ENCODE measurements around the gene ZBTB1.
"Not testable (repeated sequence)": the region's sequence is repeated elsewhere in the genome, so short reads cannot be mapped to it uniquely, and the experiment has no call there.

The ZBTB1 gene

DNA sequence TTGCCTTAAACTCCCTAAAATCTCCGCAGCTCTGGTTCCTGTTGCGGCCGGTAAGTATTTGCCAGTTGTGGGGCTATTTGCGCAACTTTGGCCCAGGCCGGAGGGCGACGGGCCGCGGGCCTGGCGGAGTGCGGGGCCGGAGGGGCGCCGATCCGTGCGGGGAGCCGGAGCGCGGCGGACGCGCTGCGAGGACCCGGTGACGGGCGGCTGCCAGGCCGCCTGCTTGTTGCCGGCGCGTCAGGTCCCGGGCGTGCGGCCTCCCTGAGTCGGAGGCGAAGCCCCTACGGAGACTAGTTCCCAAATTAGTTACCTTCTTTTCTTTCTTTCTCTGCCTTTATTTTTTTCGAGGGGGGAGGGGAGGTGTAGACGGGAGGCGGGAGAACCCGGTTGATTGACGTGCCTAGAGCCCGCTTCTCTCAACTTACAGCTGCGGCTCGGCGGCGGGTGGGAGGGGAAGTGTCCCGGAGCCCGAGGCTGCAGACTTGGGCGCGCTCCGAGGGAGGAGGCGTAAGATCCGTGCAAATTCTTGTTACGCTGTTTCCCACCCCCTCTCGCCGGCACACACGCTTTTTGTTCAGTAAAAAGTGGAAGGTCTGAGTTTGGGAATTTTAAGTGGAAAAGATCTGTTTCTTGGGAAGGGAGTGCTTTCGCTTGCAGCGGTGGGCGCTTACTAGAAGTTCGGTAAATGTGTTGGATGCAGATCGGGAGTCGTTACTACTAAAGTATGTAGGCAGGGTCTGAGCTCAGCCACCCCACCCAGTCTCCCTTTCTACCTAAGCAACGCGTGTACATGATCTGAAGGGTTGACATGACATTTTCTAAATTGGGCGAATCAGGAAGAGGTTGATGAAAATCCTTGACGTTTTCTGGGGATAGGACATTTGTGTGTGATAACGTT is 576 bp downstream of the ZBTB1 start:
- Mint-ChIP-seq H3K4me1 (ENCODE audit: low read depth) (peaks cover 74% of the 10 kb centered on the region), H3K27ac (peak overlapping the region; percentile 97), H3K9me3 (ENCODE audit: low read depth) (no peaks in the 10 kb centered on the region), H3K36me3 (peaks cover 4% of the 10 kb centered on the region), H3K4me3 (peak overlapping the region; percentile 95), H3K27me3 (no peaks in the 10 kb centered on the region)

- peak overlapping the region; percentile 97 for H3K27ac Mint-ChIP-seq
- peak overlapping the region; percentile 93 for H3K4me3 Mint-ChIP-seq
- H3K36me3 Mint-ChIP-seq: peaks cover 4% of the 10 kb centered on the region
- H3K27me3 Mint-ChIP-seq: no peaks in the 10 kb centered on the region
- H3K9me3 Mint-ChIP-seq (ENCODE audit: low read depth): no peaks in the 10 kb centered on the region
- peaks cover 74% of the 10 kb centered on the region for H3K4me1 Mint-ChIP-seq (ENCODE audit: low read depth)
These were observed 2.2 kb downstream of the ZBTB1 start for GRCh38 chr14:64506721-64507120.

GRCh38 chr14:64507376-64508156 is 3.0 kb downstream of the ZBTB1 start:
- H3K4me1 Mint-ChIP-seq (ENCODE audit: low read depth): peaks cover 72% of the 10 kb centered on the region
- H3K27ac Mint-ChIP-seq: peak overlapping the region; percentile 97
- peaks cover 3% of the 10 kb centered on the region for H3K36me3 Mint-ChIP-seq
- H3K9me3 Mint-ChIP-seq (ENCODE audit: low read depth): no peaks in the 10 kb centered on the region
- peak overlapping the region; percentile 93 for H3K4me3 Mint-ChIP-seq
- no peaks in the 10 kb centered on the region for H3K27me3 Mint-ChIP-seq

DNA sequence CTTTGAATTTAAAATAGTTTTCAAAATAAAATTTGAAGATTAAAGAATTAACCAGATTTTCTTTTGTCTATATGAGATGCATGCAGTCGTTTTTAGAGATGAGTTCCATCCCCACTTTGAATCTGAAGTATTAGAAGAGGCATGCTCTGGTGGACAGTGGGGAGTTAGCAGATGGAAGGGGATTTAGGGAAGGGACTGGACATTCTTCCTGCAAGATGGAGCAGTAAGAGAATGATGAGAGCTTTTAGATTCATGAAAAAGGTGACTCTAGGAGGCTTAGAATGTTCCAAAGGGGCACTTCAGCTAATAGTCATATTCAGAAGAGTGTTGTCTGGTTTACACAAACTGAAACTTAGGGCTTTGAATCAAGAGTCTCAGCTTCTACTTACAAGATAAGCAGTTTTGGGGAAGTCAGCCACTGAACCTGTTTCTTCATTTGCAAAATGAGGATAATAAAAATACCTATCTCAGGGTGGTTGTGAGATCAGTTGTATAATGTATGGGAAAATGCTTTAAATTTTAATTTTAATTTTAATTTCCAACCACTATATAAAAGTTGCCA is 3.7 kb downstream of the ZBTB1 start:
- no peaks in the 10 kb centered on the region for H3K36me3 Mint-ChIP-seq
- peaks cover 75% of the 10 kb centered on the region for H3K4me1 Mint-ChIP-seq (ENCODE audit: low read depth)
- H3K27ac Mint-ChIP-seq: peak overlapping the region; percentile 97
- no peaks in the 10 kb centered on the region for H3K9me3 Mint-ChIP-seq (ENCODE audit: low read depth)
- H3K27me3 Mint-ChIP-seq: no peaks in the 10 kb centered on the region
- peak overlapping the region; percentile 93 for H3K4me3 Mint-ChIP-seq

DNA sequence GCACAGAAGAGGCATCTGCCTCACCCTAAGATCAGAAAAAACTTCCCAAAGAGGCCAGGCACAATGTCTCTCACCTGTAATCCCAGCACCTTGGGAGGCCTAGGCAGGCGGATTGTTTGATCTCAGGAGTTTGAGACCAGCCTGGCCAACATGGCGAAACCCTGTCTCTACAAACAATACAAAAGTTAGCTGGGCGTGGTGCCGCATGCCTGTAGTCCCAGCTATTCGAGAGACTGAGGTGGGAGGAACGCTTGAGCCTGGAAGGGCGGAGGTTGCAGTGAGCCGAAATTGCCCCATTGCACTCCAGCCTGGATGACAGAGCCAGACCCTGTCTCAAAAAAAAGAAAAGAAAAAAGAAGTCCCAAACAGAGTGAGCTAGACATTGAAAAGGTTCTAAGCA is 4.5 kb downstream of the ZBTB1 start:
- peak overlapping the region; percentile 45 for H3K4me3 Mint-ChIP-seq

GRCh38 chr14:64510825-64511671 is 6.5 kb downstream of the ZBTB1 start:
- no peaks in the 10 kb centered on the region for H3K36me3 Mint-ChIP-seq
- peak overlapping the region; percentile 65 for H3K4me3 Mint-ChIP-seq
- peaks cover 86% of the 10 kb centered on the region for H3K4me1 Mint-ChIP-seq (ENCODE audit: low read depth)
- H3K9me3 Mint-ChIP-seq (ENCODE audit: low read depth): no peaks in the 10 kb centered on the region
- no peaks in the 10 kb centered on the region for H3K27me3 Mint-ChIP-seq
- H3K27ac Mint-ChIP-seq: peak overlapping the region; percentile 66

More for the DNA sequence above, 4.5 kb downstream of the ZBTB1 start:
- H3K36me3 Mint-ChIP-seq: no peaks in the 10 kb centered on the region
- peak overlapping the region; percentile 84 for H3K27ac Mint-ChIP-seq
- no peaks in the 10 kb centered on the region for H3K9me3 Mint-ChIP-seq (ENCODE audit: low read depth)
- peaks cover 80% of the 10 kb centered on the region for H3K4me1 Mint-ChIP-seq (ENCODE audit: low read depth)
- no peaks in the 10 kb centered on the region for H3K27me3 Mint-ChIP-seq

DNA sequence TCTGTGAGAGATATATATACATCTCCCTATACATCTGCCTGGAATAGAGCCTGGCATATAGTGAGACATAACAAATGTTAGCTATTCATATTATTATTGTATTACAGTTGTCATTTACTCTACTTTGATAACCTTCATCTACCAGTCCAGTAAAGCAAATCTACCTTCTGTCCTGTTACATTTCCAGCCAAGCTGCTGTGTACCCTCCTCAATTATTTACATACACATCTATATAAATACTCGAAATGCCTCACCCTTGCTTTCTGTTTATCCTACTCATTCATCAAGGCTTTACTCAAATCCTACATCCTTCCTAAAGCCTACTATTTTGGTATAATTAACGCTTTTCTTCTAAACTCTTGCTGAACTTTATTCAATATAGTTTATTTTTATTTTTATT is 8.7 kb downstream of the ZBTB1 start:
- Mint-ChIP-seq H3K27me3 (no peaks in the 10 kb centered on the region), H3K4me1 (ENCODE audit: low read depth) (peaks cover 83% of the 10 kb centered on the region), H3K27ac (no peak overlapping the region)

DNA sequence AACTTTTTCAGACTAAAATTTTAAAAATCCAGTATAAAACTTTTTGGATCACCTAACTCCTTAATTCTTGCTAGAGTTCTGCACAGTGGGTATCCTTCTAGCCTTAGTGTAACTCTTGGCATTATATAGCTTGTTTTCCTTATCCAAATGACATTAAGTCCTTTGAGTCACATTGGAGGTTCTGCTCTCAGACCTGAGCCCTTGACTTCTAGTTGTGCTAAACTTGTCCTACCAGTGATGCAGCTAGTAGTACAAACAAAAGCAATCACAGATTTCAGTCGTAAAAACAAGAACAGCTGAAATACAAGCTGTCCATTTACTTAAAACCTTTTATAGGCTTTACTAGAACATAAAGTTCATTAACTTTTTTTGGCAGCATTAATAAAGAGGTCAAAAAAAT is 10.5 kb downstream of the ZBTB1 start:
- peaks cover 69% of the 10 kb centered on the region for H3K4me1 Mint-ChIP-seq (ENCODE audit: low read depth)
- no peaks in the 10 kb centered on the region for H3K27me3 Mint-ChIP-seq
- H3K4me3 Mint-ChIP-seq: no peak overlapping the region
- no peak overlapping the region for H3K27ac Mint-ChIP-seq
- no peaks in the 10 kb centered on the region for H3K9me3 Mint-ChIP-seq (ENCODE audit: low read depth)
- H3K36me3 Mint-ChIP-seq: no peaks in the 10 kb centered on the region

More for the DNA sequence above, 8.7 kb downstream of the ZBTB1 start:
- Mint-ChIP-seq H3K36me3 (no peaks in the 10 kb centered on the region), H3K9me3 (ENCODE audit: low read depth) (no peaks in the 10 kb centered on the region), H3K4me3 (no peak overlapping the region)

GRCh38 chr14:64516969-64517368 is 12.4 kb downstream of the ZBTB1 start:
- H3K27me3 Mint-ChIP-seq: no peaks in the 10 kb centered on the region
- peak overlapping the region; percentile 56 for H3K27ac Mint-ChIP-seq

GRCh38 chr14:64517667-64518066 is 13.1 kb downstream of the ZBTB1 start:
- not testable (repeated sequence) for H3K4me3 Mint-ChIP-seq
- peaks cover 53% of the 10 kb centered on the region for H3K4me1 Mint-ChIP-seq (ENCODE audit: low read depth)

More at GRCh38 chr14:64516969-64517368, 12.4 kb downstream of the ZBTB1 start:
- Mint-ChIP-seq H3K9me3 (ENCODE audit: low read depth) (no peaks in the 10 kb centered on the region), H3K36me3 (no peaks in the 10 kb centered on the region), H3K4me3 (no peak overlapping the region), H3K4me1 (ENCODE audit: low read depth) (peaks cover 60% of the 10 kb centered on the region)

GRCh38 chr14:64518229-64518628 is 13.7 kb downstream of the ZBTB1 start:
- Mint-ChIP-seq H3K4me3 (no peak overlapping the region), H3K27ac (no peak overlapping the region), H3K27me3 (no peaks in the 10 kb centered on the region), H3K36me3 (no peaks in the 10 kb centered on the region), H3K4me1 (ENCODE audit: low read depth) (peaks cover 47% of the 10 kb centered on the region), H3K9me3 (ENCODE audit: low read depth) (no peaks in the 10 kb centered on the region)

More at GRCh38 chr14:64517667-64518066, 13.1 kb downstream of the ZBTB1 start:
- H3K27ac Mint-ChIP-seq; H3K27me3 Mint-ChIP-seq; H3K36me3 Mint-ChIP-seq; H3K9me3 Mint-ChIP-seq (ENCODE audit: low read depth): not testable (repeated sequence)

DNA sequence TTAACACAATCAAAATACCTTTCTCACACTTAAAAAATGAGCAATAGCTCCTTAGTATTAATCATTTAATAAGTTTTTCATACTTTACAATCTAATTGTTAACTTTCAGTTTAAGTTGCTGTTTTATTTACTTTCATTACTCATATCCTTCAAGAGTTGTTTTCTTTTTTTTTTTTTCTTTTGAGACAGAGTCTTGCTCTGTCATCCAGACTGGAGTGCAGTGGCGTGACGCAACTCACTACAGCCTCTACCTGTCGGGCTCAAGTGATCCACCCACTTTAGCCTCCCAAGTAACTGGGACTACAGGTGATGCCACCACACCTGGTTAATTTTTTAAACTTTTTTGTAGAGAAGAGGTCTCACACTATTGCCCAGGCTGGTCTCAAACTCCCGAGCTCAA is 16.1 kb downstream of the ZBTB1 start:
- peaks cover 2% of the 10 kb centered on the region for H3K36me3 Mint-ChIP-seq
- no peak overlapping the region for H3K27ac Mint-ChIP-seq
- no peak overlapping the region for H3K4me3 Mint-ChIP-seq
- peaks cover 36% of the 10 kb centered on the region for H3K4me1 Mint-ChIP-seq (ENCODE audit: low read depth)
- no peaks in the 10 kb centered on the region for H3K27me3 Mint-ChIP-seq
- H3K9me3 Mint-ChIP-seq (ENCODE audit: low read depth): no peaks in the 10 kb centered on the region

DNA sequence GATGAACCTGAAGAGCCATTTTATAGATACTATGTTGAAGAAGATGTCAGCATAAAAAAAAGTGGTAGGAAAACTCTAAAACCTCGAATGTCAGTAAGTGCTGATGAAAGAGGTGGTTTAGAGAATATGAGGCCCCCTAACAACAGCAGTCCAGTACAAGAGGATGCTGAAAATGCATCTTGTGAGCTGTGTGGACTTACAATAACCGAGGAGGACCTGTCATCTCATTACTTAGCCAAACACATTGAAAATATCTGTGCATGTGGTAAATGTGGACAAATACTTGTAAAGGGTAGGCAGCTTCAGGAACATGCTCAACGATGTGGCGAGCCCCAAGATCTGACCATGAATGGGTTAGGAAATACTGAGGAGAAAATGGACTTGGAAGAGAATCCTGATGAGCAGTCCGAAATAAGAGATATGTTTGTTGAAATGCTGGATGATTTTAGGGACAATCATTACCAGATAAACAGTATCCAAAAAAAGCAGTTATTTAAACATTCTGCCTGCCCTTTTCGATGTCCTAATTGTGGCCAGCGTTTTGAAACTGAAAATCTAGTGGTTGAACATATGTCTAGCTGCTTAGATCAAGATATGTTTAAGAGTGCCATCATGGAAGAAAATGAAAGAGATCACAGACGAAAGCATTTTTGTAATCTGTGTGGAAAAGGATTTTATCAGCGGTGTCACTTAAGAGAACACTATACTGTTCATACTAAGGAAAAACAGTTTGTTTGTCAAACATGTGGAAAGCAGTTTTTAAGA is 18.2 kb downstream of the ZBTB1 start:
- Mint-ChIP-seq H3K36me3 (peaks cover 2% of the 10 kb centered on the region), H3K27ac (no peak overlapping the region), H3K4me1 (ENCODE audit: low read depth) (peaks cover 21% of the 10 kb centered on the region)

GRCh38 chr14:64525354-64525753 is 20.8 kb downstream of the ZBTB1 start:
- peaks cover 3% of the 10 kb centered on the region for H3K36me3 Mint-ChIP-seq
- H3K4me3 Mint-ChIP-seq: no peak overlapping the region
- no peak overlapping the region for H3K27ac Mint-ChIP-seq
- no peaks in the 10 kb centered on the region for H3K27me3 Mint-ChIP-seq
- peaks cover 19% of the 10 kb centered on the region for H3K4me1 Mint-ChIP-seq (ENCODE audit: low read depth)
- no peaks in the 10 kb centered on the region for H3K9me3 Mint-ChIP-seq (ENCODE audit: low read depth)

More for the DNA sequence above, 18.2 kb downstream of the ZBTB1 start:
- H3K4me3 Mint-ChIP-seq: no peak overlapping the region
- no peaks in the 10 kb centered on the region for H3K27me3 Mint-ChIP-seq
- H3K9me3 Mint-ChIP-seq (ENCODE audit: low read depth): no peaks in the 10 kb centered on the region
